GM20431 (cell line): ENCODE results near the gene P2RX7.
"Not testable (repeated sequence)": the region's sequence is repeated elsewhere in the genome, so short reads cannot be mapped to it uniquely, and the experiment has no call there.

Source experiments
- in situ Hi-C: fragments of 300-500 bp; cut with MseI, MboI; formaldehyde crosslinking; loops from one replicate; pipeline ENCODE4 v1.15.0; 2020; ENCODE audit warnings: low sequenced_read_pairs; ENCODE audit not compliant: unreplicated experiment

Gene P2RX7

DNA sequence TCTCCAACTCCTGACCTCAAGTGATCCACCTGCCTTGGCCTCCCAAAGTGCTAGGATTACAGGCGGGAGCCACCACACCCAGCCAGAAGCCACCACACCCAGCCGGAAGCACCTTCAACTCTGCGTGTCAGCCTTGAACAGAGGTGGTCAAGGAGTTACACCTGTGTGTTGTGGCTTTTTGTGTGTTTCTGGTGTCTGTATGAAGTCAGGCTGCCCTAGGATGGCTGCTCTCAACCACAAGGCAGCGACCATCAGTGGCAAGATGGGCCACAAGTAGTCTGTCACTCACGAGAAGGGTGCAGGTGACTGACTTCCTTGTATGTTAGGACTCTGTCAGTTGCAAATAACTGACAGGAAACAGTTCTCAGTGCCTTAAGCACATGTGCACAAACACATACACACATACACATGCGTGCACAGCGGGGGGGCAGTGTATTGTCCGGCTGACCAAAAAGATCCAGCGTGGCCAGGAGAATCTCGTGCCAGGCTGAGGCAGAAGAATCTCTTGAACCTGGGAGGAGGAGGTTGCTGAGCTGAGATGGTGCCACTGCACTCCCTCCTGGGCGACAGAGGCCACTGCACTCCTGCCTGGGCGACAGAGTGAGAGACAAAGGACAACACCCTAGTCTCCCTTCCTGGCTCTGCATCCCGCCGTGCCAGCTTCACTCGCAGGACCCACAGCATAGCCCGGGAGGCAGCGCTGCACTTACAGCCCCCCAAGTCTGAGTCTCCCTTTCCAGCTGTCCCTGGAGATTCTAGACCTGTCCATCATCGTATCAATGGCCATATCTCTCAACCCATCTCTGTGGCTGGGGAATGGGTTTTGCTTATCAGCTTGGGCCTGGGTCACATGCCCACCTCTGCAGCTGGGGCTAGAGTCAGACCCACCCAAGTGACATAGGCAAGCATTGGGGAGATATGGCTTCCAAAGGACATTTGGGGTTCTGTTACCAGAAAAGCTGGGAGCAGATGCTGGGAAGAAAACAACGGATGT, 90.9 kb downstream of the P2RX7 start:
- in situ Hi-C loops, result no loop called here

DNA sequence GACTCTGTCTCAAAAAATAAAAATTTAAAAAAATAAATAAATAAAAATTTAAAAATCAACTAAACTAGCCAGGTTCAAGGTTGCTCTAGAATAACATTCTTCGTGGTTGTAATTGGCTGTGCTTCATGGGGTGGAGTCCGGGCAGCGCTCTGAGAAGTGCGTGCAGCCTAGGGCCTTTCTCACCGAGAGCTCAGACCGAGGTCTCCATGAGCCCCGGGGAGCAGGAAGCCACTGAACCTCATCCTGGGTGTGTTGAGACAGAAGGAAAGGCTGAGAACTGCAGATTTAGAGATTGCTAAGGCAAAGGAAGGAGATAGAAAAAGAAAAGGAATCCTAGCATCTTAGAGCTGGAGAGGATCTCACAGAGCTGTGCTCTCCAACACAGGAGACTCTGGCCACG, 91.9 kb downstream of the P2RX7 start:
- in situ Hi-C loops, result no loop called here

- in situ Hi-C loops, result no loop called here
Measured at GRCh38 chr12:121226399-121226798, 93.7 kb downstream of the P2RX7 start.

- in situ Hi-C loops, result not testable (repeated sequence)
Measured at GRCh38 chr12:121226871-121227270, 94.2 kb downstream of the P2RX7 start.

- in situ Hi-C loops, result no loop called here
Measured at GRCh38 chr12:121227294-121227693, 94.6 kb downstream of the P2RX7 start.

GRCh38 chr12:121228919-121229665, 96.4 kb downstream of the P2RX7 start:
- in situ Hi-C loops, result no loop called here

GRCh38 chr12:121229826-121230537, 97.3 kb downstream of the P2RX7 start:
- in situ Hi-C loops, result not testable (repeated sequence)

DNA sequence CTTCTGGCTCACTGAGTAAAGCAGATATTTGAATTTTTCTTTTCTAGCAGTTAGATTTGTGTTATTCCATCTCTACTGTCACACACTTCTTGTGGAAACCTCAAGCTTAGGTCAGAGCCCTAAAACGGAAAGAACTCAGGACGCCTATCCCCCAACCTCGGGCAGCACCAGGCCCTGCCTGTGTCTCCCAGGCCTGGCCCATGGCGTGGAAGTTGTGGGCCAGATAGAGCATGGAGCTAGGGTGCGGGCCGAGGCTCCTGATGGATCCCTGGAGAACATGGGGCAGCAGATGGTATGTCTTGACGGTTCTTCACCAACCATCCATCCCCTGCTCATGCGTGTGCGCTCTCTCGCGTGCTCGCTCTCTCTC, 97.8 kb downstream of the P2RX7 start:
- in situ Hi-C loops, result no loop called here

DNA sequence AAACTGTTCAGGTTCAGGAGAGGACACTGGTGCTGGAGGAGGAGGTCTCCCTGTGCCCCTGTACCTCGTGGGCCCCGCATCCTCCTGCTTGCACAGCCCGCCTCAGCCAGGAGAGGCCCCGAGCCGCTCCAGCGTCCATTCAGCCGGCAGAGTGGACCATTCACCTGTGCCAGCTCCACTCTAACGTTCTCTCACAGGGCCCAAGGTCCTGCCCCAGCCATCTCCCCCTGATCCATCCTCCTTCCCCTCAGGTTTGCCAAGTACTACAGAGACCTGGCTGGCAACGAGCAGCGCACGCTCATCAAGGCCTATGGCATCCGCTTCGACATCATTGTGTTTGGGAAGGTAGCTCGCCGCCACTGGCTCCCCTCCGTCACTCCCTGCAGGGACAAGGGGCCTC, 99.5 kb downstream of the P2RX7 start:
- in situ Hi-C loops, result no loop called here

DNA sequence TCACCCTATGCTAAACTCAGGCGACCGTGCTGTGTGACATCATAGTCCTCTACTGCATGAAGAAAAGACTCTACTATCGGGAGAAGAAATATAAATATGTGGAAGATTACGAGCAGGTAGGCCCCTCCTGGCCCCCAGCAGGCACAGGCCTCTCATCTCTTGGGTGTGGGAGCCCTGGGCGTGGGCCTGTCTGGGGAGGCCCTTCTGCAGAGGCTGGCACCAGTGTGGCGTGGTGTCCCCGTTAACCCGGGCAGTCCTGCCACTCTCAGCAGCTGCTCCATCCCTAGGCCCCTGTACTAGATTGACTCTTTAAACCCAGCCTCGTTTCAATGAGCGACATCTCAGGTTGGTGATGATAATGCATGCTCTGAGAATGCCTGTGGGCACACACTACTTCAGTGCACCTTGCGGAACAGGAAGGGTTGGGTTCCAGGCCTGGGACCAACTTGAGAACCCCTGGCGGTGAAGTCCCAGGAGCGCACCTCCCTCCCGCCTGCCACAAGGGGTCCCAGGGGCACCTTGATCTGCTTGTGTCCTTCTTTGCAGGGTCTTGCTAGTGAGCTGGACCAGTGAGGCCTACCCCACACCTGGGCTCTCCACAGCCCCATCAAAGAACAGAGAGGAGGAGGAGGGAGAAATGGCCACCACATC, 100.4 kb downstream of the P2RX7 start:
- in situ Hi-C loops, result no loop called here

DNA sequence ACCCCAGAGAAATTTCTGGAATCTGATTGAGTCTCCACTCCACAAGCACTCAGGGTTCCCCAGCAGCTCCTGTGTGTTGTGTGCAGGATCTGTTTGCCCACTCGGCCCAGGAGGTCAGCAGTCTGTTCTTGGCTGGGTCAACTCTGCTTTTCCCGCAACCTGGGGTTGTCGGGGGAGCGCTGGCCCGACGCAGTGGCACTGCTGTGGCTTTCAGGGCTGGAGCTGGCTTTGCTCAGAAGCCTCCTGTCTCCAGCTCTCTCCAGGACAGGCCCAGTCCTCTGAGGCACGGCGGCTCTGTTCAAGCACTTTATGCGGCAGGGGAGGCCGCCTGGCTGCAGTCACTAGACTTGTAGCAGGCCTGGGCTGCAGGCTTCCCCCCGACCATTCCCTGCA, 100.9 kb downstream of the P2RX7 start:
- in situ Hi-C loops, result no loop called here

DNA sequence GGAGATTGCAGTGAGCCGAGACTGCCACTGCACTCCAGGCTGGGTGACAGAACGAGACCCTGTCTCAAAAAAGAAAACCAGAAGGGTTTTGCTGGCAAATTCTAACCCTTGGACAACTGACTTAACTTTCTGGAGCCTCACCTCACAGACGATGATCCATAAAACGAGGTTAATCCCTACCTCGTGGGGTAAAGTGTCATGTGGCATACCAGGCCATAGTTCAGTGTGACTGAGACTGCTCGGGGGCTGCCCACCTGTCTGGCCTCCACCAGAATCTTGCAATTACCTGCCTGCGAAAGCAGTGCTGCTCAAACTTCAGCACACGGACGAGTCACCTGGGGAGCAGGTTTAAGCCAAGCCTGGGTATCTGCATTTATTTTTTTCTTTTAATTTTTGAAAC, 104.1 kb downstream of the P2RX7 start:
- in situ Hi-C loops, result no loop called here

DNA sequence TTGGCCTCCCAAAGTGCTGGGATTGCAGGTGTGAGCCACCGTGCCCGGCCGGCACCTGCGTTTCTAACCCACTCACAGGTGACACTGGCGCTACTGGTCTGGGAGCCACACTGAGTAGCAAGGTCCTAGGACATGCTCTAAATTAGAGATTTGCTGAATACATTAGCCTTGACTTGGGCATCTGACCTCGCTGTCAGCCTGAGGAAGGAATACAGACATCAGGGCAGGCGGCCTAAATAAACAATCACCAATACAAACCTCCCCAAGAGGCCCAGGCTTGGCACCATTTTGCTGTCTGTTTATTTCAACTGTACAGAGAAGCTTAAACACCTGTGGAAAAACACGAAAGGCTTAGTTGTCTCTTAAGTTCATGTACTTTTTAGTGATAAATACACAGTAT, 104.7 kb downstream of the P2RX7 start:
- in situ Hi-C loops, result no loop called here
